ENCODE results near the gene AFG3L2.
A peak's percentile ranks its signal among the peaks of the same experiment; 100 is the strongest.

Gene AFG3L2

DNA sequence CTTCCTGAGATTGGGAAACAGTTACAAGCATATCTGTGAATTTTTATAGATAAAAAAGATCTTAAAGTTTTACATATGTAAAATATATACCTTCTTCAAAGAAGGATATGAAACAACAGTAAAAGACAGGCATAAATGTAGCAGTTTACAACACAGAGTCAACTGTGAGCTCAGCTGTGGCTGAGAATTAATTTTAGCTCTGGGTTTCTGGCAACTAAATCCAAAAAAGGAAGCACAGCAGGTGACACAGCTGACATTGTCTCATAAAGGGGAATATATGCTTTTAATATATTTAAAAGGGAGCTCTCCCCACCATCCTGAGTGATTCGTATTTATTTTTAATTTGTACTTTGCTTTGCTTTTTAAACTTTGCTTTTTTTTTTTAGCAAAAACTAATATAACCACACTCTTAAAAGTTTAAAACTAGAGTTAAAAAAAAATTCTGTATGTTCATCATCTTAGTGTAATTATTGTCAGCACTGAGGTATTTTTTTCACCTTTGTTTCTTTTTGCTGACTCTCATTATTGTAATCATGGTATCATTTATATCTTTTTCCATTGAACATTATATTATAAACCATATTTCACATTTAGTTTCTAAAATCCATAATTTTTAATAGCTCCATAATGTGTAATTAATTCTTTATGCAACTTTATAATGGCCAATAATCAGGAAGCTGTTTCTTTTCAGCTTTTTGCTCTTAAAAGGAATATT is 62.3 kb downstream of the AFG3L2 start:
- TF ChIP-seq, protein P1, sequence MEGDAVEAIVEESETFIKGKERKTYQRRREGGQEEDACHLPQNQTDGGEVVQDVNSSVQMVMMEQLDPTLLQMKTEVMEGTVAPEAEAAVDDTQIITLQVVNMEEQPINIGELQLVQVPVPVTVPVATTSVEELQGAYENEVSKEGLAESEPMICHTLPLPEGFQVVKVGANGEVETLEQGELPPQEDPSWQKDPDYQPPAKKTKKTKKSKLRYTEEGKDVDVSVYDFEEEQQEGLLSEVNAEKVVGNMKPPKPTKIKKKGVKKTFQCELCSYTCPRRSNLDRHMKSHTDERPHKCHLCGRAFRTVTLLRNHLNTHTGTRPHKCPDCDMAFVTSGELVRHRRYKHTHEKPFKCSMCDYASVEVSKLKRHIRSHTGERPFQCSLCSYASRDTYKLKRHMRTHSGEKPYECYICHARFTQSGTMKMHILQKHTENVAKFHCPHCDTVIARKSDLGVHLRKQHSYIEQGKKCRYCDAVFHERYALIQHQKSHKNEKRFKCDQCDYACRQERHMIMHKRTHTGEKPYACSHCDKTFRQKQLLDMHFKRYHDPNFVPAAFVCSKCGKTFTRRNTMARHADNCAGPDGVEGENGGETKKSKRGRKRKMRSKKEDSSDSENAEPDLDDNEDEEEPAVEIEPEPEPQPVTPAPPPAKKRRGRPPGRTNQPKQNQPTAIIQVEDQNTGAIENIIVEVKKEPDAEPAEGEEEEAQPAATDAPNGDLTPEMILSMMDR (IDR thresholded peaks at IDR 0.05; ENCODE audit: low read depth, low read length, missing control alignments): no peak
- Histone ChIP-seq H3K27me3 (replicated peaks) (no peaks in the 10 kb centered on the region), H3K4me3 (ENCODE audit: low read depth, low read length) (no peak overlapping the region), H3K36me3 (replicated peaks) (peaks cover 90% of the 10 kb centered on the region), H3K27ac (no peak overlapping the region)
- no peak for DNase-seq
- in situ Hi-C loops (cut with HindIII; ENCODE audit: low pct_ligation_motif_present, low sequenced_read_pairs): no loop called here

DNA sequence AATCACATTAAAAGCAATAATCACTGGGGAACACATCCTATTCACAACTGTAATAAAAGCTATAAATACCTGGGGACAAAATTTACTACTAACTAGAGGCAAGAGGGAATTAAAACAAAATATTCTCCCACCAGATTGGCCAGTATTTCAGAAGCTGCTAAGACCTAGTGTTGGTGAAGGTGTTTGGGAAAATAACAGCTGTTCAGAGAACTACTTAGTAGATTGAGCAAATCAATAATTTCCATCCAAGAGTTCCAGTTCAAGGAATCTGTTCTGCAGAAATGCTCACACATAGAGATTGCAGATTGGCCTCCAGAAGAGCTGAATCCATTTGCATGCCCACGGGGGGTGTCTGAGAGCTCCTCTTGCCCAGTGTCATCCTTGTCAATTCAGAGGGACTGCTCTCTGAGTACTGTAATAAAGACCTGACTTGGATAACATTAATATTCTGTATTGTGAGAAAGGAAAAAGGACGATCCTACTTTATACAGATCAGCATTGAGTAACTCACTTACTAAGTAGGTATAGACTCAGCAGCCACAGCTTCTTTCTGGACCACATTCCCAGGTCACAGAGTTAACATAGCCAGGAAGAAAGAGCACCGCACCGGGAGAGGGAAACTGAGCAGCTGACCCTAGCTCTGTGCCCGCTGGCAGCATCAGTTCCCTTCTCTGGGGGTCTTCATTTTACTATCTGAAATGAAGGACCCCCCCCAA is 63.3 kb downstream of the AFG3L2 start:
- Histone ChIP-seq H3K27ac (peak overlapping the region; percentile 39), H3K36me3 (replicated peaks) (peaks cover 91% of the 10 kb centered on the region), H3K27me3 (replicated peaks) (no peaks in the 10 kb centered on the region), H3K4me3 (ENCODE audit: low read depth, low read length) (no peak overlapping the region)
- TF ChIP-seq, protein P1 (IDR thresholded peaks at IDR 0.05; ENCODE audit: low read depth, low read length, missing control alignments): no peak
- in situ Hi-C loops (cut with HindIII; ENCODE audit: low pct_ligation_motif_present, low sequenced_read_pairs): no loop called here
- no peak for DNase-seq

DNA sequence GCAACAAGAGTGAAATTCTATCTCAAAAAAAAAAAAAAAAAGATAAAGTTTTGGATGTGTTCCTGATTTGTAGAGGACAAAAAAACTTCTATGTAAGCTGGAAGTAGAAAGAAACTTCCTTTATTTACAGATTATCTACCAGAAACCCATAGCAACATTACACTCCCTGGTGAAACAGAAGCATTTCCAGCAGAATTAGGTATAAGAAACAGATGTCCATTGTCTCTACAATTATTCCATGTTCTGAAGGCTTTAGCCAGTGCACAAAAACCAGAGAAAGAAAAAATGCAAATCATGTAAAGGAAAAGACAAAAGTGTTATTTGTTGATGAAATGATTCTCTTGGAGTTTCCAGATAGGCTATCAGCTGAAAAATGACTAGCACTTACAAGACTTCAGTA is 64.1 kb downstream of the AFG3L2 start:
- peak overlapping the region; percentile 39 for H3K27ac ChIP-seq
- H3K27me3 ChIP-seq (replicated peaks): no peaks in the 10 kb centered on the region
- H3K36me3 ChIP-seq (replicated peaks): peaks cover 90% of the 10 kb centered on the region
- TF ChIP-seq, protein P1 (IDR thresholded peaks at IDR 0.05; ENCODE audit: low read depth, low read length, missing control alignments): no peak
- in situ Hi-C loops (cut with HindIII; ENCODE audit: low pct_ligation_motif_present, low sequenced_read_pairs): no loop called here
- no peak for DNase-seq
- H3K4me3 ChIP-seq (ENCODE audit: low read depth, low read length): no peak overlapping the region

DNA sequence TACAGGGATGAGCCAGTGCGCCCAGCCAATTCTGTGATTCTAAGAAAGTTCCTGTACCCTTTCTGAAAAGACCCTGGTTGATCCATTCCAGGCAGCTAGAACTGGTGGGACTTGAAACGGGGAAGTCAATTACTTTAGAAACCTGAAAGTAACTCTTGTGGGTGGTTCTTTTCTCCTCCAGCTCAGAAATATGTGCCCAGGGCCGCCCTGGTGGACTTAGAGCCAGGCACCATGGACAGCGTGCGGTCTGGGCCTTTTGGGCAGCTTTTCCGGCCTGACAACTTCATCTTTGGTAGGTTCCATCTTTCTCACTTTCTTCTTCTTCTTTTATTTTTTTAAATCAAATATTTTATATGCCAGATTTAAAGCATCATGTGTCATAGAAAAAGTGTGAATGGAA is 66.3 kb downstream of the AFG3L2 start:
- no peak for DNase-seq
- in situ Hi-C loops (cut with HindIII; ENCODE audit: low pct_ligation_motif_present, low sequenced_read_pairs): no loop called here
- peak overlapping the region; percentile 34 for H3K4me3 ChIP-seq (ENCODE audit: low read depth, low read length)
- TF ChIP-seq, protein P1 (IDR thresholded peaks at IDR 0.05; ENCODE audit: low read depth, low read length, missing control alignments): peak; percentile 24
- H3K27me3 ChIP-seq (replicated peaks): no peaks in the 10 kb centered on the region
- peaks cover 69% of the 10 kb centered on the region for H3K36me3 ChIP-seq (replicated peaks)
- H3K27ac ChIP-seq: peak overlapping the region; percentile 46

DNA sequence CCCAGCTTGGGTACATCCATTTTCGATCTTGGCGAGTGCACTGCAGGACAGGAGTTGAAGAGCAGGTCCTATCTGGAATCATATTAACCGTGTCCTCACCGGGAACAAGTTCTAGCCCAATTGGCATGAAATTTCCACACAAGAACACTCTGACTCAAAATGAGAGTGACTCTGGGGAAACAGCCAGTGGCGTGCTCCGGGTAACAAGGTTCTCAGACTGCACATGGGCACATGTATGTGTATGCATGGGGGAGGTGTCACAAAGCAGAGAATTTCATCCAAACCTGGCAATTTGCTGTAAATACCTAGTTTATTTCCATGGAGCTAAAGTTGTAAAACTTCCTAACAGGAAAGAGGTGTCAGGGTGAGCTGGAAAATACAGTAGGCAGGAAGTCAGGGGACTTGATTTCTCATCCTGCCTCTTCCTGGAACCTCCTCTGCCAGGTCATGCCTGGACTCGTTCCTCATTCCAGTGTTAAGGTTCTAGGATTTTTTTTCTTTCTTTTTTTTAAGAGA is 67.3 kb downstream of the AFG3L2 start:
- DNase-seq: no peak
- peak overlapping the region; percentile 99 for H3K27ac ChIP-seq
- peak overlapping the region; percentile 87 for H3K4me3 ChIP-seq (ENCODE audit: low read depth, low read length)
- no peaks in the 10 kb centered on the region for H3K27me3 ChIP-seq (replicated peaks)
- peaks cover 62% of the 10 kb centered on the region for H3K36me3 ChIP-seq (replicated peaks)
- in situ Hi-C loops (cut with HindIII; ENCODE audit: low pct_ligation_motif_present, low sequenced_read_pairs): no loop called here
- TF ChIP-seq, protein P1 (IDR thresholded peaks at IDR 0.05; ENCODE audit: low read depth, low read length, missing control alignments): no peak

All from brain microvascular endothelial cell (primary cell).